Uterus (tissue), 2 donors: Measurements from ENCODE around the gene ATP9B.

Experiments
- CTCF ChIP-seq, 4 experiments: fragments of 200-600 bp in 2 of 4; fragments of 450-650 bp in 2 of 4; sonication (generic) in 2 of 4; IDR thresholded peaks; one replicate each; pipeline ENCODE4 v1.5.1; 2016 to 2019; ENCODE audit warnings: antibody characterized with exemption in 4 of 4, mild to moderate bottlenecking in 2 of 4, moderate library complexity in 1 of 4
- POLR2A ChIP-seq, 2 donors: fragments of 450-650 bp; IDR thresholded peaks; one replicate each; pipeline ENCODE4 v1.6.1; 2016; ENCODE audit warnings: antibody characterized with exemption in 2 of 2, mild to moderate bottlenecking in 1 of 2, moderate library complexity in 1 of 2

- no peak for TF ChIP-seq POLR2A (IDR thresholded peaks at IDR 0.05)
- no peak for TF ChIP-seq CTCF (IDR thresholded peaks at IDR 0.05)
Measured at GRCh38 chr18:79399275-79400081, 330.3 kb downstream of the ATP9B start.
